ENCODE results near the gene MYLK4. TPM values are rescaled to one million over a fixed set of nuclear protein-coding genes. Genes with fewer than 3 reads are reported as not detected.

MYLK4 gene
- total RNA-seq, 1 experiment from 2014 or later = 0.85 TPM

- ChIA-PET CTCF (interaction anchor here (1.5 kb wide), 1 partner anchor 19 kb away, joined by 4 read pairs; no protein-coding TSS in a partner anchor), POLR2A (no interaction called here)
- TF ChIP-seq TCF7L2 (IDR thresholded peaks at IDR 0.05; ENCODE audit: low read depth, low read length) = no peak
- no peak for TF ChIP-seq CTCF (IDR thresholded peaks at IDR 0.05)
- TF ChIP-seq REST (IDR thresholded peaks at IDR 0.05; ENCODE audit: insufficient read depth in 1 of 2, low read depth in 2 of 2, low read length in 1 of 2) = no peak
- no peak for TF ChIP-seq POLR2AphosphoS5 (IDR thresholded peaks at IDR 0.05; ENCODE audit: low read depth, low read length)
- TF ChIP-seq SIN3A (IDR thresholded peaks at IDR 0.05; ENCODE audit: borderline replicate concordance, insufficient read depth, low read depth, low read length) = no peak
- Histone ChIP-seq H3K4me1 (ENCODE audit: control insufficient read depth, insufficient read depth, low read length) (peaks cover 33% of the 10 kb centered on the region), H3K27ac (ENCODE audit: low read length) (peak overlapping the region; percentile 87; the same call in 1 of the 2 replicates), H3K4me3 (ENCODE audit: low read depth in 2 of 2, low read length in 2 of 2) (peak overlapping the region; percentile 89 to 91), H3K9me3 (ENCODE audit: control insufficient read depth, insufficient read depth, low read depth, low read length) (no peaks in the 10 kb centered on the region), H3K27me3 (ENCODE audit: control insufficient read depth, insufficient read depth, low read length) (no peaks in the 10 kb centered on the region), H3K36me3 (ENCODE audit: control insufficient read depth, insufficient read depth, low read length) (peaks cover 3% of the 10 kb centered on the region)
- ATAC-seq (no peak), DNase-seq (ENCODE audit: low read depth, low spot score) (no peak)
- no TSS peak for BruUV-seq (replicated peaks)
- in situ Hi-C loops (cut with HindIII; ENCODE audit: low pct_unique_long_range_greater_than_20kb, low sequenced_read_pairs) = no loop called here
- intact Hi-C loops (cut with micrococcal nuclease; ENCODE audit: unreplicated experiment) = no loop called here
Measured at GRCh38 chr6:2768696-2769095, 18.0 kb upstream of the MYLK4 start.

GRCh38 chr6:2767657-2768524 is 17.2 kb upstream of the MYLK4 start:
- Histone ChIP-seq H3K4me1 (ENCODE audit: control insufficient read depth, insufficient read depth, low read length) (peaks cover 33% of the 10 kb centered on the region), H3K27me3 (ENCODE audit: control insufficient read depth, insufficient read depth, low read length) (no peaks in the 10 kb centered on the region), H3K9me3 (ENCODE audit: control insufficient read depth, insufficient read depth, low read depth, low read length) (no peaks in the 10 kb centered on the region), H3K27ac (ENCODE audit: low read length) (peak overlapping the region; percentile 87), H3K36me3 (ENCODE audit: control insufficient read depth, insufficient read depth, low read length) (peaks cover 3% of the 10 kb centered on the region), H3K4me3 (ENCODE audit: low read depth in 2 of 2, low read length in 2 of 2) (peak overlapping the region; percentile 89 to 91)
- intact Hi-C loops (cut with micrococcal nuclease; ENCODE audit: unreplicated experiment) (no loop called here), in situ Hi-C loops (cut with HindIII; ENCODE audit: low pct_unique_long_range_greater_than_20kb, low sequenced_read_pairs) (no loop called here)
- no peak for DNase-seq (ENCODE audit: low read depth, low spot score)
- BruUV-seq (replicated peaks) = no TSS peak
- ATAC-seq = no peak
- POLR2A ChIA-PET = no interaction called here
- TF ChIP-seq REST (IDR thresholded peaks at IDR 0.05; ENCODE audit: insufficient read depth in 1 of 2, low read depth in 2 of 2, low read length in 1 of 2) (no peak), CTCF (IDR thresholded peaks at IDR 0.05) (no peak), TCF7L2 (IDR thresholded peaks at IDR 0.05; ENCODE audit: low read depth, low read length) (no peak), SIN3A (IDR thresholded peaks at IDR 0.05; ENCODE audit: borderline replicate concordance, insufficient read depth, low read depth, low read length) (no peak), POLR2AphosphoS5 (IDR thresholded peaks at IDR 0.05; ENCODE audit: low read depth, low read length) (no peak)
- CTCF ChIA-PET = interaction anchor here (1.5 kb wide), 1 partner anchor 18 kb away, joined by 4 read pairs; no protein-coding TSS in a partner anchor

Measured in Panc1 (cell line).